ENCODE data around the gene ASTN2.

DNA sequence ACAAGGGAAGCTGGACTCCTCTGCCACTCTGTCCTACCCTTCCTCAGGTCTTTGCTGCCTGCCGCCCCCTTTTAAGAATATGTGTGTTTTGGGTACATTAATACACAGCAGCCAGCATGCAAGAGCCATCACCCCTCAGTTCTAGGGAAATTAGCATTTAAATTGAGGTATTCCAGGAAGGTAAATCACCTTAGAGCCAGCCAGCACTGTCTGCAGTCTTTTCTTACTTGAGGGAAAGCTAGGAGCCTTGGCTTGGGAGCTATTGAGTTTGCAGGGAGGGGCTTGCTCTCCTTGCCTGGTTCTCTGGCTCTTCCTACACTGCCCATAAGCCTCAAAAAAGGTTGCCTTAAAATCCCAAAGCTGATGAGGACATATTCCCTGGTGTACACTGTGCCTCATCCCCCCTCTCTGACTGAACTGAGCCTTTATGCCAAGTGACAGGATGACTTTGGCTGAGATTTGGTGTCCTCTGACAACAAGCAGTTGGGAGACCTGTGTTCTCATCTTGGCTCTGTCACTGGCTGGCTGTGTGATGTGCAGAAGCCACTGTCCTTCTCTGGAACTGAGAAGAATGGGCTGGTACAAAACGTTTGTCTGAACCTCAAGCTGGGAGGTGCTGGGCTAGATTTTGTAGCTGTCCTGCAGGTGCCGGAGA lies 673.6 kb downstream of the ASTN2 start:
- TF ChIP-seq, protein P1, sequence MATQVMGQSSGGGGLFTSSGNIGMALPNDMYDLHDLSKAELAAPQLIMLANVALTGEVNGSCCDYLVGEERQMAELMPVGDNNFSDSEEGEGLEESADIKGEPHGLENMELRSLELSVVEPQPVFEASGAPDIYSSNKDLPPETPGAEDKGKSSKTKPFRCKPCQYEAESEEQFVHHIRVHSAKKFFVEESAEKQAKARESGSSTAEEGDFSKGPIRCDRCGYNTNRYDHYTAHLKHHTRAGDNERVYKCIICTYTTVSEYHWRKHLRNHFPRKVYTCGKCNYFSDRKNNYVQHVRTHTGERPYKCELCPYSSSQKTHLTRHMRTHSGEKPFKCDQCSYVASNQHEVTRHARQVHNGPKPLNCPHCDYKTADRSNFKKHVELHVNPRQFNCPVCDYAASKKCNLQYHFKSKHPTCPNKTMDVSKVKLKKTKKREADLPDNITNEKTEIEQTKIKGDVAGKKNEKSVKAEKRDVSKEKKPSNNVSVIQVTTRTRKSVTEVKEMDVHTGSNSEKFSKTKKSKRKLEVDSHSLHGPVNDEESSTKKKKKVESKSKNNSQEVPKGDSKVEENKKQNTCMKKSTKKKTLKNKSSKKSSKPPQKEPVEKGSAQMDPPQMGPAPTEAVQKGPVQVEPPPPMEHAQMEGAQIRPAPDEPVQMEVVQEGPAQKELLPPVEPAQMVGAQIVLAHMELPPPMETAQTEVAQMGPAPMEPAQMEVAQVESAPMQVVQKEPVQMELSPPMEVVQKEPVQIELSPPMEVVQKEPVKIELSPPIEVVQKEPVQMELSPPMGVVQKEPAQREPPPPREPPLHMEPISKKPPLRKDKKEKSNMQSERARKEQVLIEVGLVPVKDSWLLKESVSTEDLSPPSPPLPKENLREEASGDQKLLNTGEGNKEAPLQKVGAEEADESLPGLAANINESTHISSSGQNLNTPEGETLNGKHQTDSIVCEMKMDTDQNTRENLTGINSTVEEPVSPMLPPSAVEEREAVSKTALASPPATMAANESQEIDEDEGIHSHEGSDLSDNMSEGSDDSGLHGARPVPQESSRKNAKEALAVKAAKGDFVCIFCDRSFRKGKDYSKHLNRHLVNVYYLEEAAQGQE (IDR thresholded peaks at IDR 0.05) = no peak
- TF ChIP-seq GABPA (IDR thresholded peaks at IDR 0.05 in 1 of 2, conservative IDR thresholded peaks at IDR 0.05 in 1 of 2) (no peak), YY1 (IDR thresholded peaks at IDR 0.05) (no peak), RAD21 (IDR thresholded peaks at IDR 0.05) (no peak), SP1 (IDR thresholded peaks at IDR 0.05) (no peak), JUND (IDR thresholded peaks at IDR 0.05) (no peak), FOXA1 (IDR thresholded peaks at IDR 0.05) (no peak), NR2F2 (IDR thresholded peaks at IDR 0.05) (no peak)
- TF ChIP-seq, protein P2, sequence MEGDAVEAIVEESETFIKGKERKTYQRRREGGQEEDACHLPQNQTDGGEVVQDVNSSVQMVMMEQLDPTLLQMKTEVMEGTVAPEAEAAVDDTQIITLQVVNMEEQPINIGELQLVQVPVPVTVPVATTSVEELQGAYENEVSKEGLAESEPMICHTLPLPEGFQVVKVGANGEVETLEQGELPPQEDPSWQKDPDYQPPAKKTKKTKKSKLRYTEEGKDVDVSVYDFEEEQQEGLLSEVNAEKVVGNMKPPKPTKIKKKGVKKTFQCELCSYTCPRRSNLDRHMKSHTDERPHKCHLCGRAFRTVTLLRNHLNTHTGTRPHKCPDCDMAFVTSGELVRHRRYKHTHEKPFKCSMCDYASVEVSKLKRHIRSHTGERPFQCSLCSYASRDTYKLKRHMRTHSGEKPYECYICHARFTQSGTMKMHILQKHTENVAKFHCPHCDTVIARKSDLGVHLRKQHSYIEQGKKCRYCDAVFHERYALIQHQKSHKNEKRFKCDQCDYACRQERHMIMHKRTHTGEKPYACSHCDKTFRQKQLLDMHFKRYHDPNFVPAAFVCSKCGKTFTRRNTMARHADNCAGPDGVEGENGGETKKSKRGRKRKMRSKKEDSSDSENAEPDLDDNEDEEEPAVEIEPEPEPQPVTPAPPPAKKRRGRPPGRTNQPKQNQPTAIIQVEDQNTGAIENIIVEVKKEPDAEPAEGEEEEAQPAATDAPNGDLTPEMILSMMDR (IDR thresholded peaks at IDR 0.05; ENCODE audit: low read depth, low read length, missing input control) = no peak
- TF ChIP-seq, protein P3, sequence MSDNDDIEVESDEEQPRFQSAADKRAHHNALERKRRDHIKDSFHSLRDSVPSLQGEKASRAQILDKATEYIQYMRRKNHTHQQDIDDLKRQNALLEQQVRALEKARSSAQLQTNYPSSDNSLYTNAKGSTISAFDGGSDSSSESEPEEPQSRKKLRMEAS (IDR thresholded peaks at IDR 0.05) = no peak
- TF ChIP-seq, protein P4, sequence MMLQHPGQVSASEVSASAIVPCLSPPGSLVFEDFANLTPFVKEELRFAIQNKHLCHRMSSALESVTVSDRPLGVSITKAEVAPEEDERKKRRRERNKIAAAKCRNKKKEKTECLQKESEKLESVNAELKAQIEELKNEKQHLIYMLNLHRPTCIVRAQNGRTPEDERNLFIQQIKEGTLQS (IDR thresholded peaks at IDR 0.05) = no peak

Measured in liver (tissue), 3 donors.